ENCODE results near the gene EP400. TPM values are rescaled to one million over a fixed set of nuclear protein-coding genes. Genes with fewer than 3 reads are reported as not detected.

Gene EP400
- total and polyA plus RNA-seq, 2 of the 8 experiments (the other 6 are each of a cell fraction or from before 2014, with no cell fraction given), result 13.1 to 69.7 TPM

DNA sequence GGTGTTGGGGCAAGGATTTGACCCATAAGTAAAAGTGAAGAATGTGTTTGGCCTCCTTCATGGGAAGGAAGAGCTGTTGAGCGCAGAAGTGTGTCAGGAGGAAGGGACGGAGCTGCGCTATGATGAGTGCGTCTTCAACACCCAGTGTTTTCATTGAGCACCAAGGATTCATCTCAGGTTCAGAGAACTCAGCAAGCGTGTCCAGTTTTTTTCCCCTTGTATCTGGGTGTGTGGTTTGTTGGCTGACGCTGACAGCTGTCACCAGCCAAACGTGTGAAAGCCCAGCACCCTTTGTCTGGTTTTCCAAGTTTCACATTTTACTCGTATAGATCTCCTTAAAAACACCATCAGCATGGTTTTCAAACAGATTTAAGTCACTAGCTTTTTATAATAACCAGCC lies 12.3 kb downstream of the EP400 start (continued):
- TF ChIP-seq SAP30 (IDR thresholded peaks at IDR 0.05; ENCODE audit: insufficient read depth, insufficient replicate concordance, low read length) (no peak), GTF2F1 (IDR thresholded peaks at IDR 0.05; ENCODE audit: borderline replicate concordance, low read depth, low read length) (no peak), CBX5 (IDR thresholded peaks at IDR 0.05; ENCODE audit: low read depth, low read length) (no peak), HDAC2 (IDR thresholded peaks at IDR 0.05; ENCODE audit: borderline replicate concordance in 1 of 2, low read depth in 2 of 2, low read length in 2 of 2) (no peak), SP4 (IDR thresholded peaks at IDR 0.05; ENCODE audit: low read length) (no peak), KDM1A (IDR thresholded peaks at IDR 0.05; ENCODE audit: borderline replicate concordance, low read length) (no peak)

Data from H1 (cell line).